Ramos (cell line): ENCODE measurements around the gene FRMD4A.

ENCODE experiments used
- in situ Hi-C: fragments of 300-500 bp; cut with MboI; formaldehyde crosslinking; loops from one replicate; pipeline ENCODE4 v1.14.3; 2022; ENCODE audit warnings: low sequenced_read_pairs; ENCODE audit not compliant: unreplicated experiment

Gene FRMD4A

DNA sequence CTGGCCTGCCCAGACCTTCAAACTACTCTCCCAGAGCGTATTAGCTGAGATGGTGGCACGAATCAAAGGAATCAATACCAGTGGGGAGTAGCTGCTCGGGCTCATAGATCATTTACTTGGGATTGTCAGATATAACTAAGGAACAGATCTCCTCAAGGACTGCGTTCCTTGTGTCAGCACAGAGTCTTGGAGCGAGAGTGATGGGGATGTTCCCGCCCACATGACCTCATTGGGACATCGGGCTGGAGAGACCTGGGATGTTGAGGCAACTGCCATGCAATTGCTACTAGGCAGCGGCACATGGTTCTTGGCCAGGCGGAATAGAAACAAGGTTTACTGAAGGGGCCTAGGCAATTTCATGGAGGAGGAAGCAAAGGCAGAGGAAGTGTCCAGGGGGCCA lies 132.6 kb downstream of the FRMD4A start:
- in situ Hi-C loops: loop anchor here (25.0 kb wide), 1 partner anchor 639 kb away; the partner anchor contains the start of genes CDNF, HSPA14 and MSANTD7

DNA sequence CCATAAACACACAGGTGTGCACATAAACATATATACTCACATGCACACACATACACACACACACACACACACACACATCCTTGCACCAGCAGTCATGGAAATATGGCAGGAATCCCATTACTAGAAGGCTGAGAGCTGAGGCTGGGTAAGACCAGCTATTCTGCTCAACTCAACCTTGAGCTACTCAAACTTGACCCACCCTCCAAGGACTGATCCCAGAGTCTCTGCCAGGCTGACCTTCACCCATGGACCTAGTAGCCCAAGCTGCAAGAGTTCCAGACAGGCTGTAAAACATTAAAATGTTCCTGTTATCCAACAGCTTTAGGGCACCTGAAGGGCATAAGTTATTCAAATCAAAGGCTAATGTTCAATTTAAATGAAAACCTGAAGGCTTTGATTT lies 134.6 kb downstream of the FRMD4A start:
- in situ Hi-C loops: loop anchor here (25.0 kb wide), 1 partner anchor 641 kb away; the partner anchor contains the start of genes CDNF, HSPA14 and MSANTD7

DNA sequence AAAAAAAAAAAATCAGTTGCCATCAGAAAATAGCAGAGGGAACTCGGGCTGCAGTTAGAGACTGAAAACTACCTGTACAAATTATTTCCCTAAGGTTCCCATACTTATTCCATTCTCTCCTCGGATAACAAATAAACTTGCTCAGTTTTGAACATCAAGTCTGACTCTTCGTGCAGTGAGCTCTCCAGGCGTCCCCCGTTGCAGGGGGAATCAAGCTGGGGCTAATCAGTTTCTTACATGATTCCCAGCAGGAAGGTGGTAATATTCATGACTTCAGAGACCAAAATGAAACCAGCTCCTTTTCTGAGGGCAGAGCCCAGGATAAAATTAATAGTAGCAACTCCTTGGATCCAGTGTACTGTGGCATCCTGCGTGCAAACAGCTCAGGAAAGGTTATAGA lies 135.3 kb downstream of the FRMD4A start:
- in situ Hi-C loops: loop anchor here (25.0 kb wide), 1 partner anchor 642 kb away; the partner anchor contains the start of genes CDNF, HSPA14 and MSANTD7

DNA sequence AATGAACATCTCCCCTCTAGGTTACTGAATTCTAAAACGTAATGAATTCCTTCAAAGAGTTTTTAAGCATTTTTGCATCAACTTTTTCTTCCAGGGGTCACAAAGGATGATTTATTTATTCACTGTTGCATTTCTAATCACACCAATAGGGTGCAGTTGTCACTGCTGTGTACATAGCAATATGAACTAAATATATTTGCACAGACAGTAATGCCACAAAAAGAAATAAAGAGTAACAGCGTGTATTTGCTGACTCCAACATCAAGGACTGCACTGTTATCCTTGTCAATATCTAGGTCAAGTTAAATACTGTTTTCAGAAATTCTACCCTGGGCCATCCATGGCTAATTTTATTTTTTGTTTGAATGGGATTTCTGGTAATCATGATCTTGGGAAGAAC lies 138.0 kb downstream of the FRMD4A start:
- in situ Hi-C loops: loop anchor here (25.0 kb wide), 1 partner anchor 645 kb away; the partner anchor contains the start of genes CDNF, HSPA14 and MSANTD7

DNA sequence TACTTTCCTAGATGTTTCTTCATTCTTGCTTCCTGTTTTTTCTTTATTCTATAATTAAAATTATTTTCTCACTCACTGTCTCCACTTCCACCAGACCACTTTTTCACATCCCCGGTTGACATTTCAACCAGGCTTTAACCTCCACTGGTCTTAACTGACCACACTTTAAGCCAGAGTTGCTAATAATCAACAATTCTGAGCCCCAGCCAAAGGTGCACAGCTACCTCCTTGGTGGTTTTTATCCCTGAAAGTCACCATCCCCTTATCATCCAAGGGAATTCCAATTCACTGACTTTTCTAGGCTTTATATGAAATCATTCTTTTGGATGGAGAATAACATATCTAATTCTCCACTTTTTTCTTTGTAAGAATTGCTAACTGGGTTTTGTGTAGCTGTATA lies 138.9 kb downstream of the FRMD4A start:
- in situ Hi-C loops: loop anchor here (25.0 kb wide), 1 partner anchor 645 kb away; the partner anchor contains the start of genes CDNF, HSPA14 and MSANTD7

DNA sequence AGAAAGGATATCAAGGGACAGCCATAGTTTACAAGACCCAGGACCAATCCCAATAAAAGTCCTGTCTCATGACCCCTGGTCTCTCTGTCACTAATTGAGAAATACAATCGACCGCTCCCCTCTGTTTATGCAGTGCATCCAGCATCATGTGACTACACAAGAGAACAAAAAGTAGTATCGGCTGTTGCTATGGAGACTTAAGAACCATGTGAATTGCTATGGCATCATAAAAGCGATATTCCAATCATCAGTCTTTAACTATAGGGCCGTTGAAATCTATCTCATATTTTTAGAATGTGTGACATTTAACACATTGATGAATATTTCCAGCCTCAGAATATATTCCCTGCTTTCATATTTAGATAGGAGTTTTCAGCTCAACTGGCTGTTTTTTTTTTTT lies 139.3 kb downstream of the FRMD4A start:
- in situ Hi-C loops: loop anchor here (25.0 kb wide), 1 partner anchor 646 kb away; the partner anchor contains the start of genes CDNF, HSPA14 and MSANTD7

DNA sequence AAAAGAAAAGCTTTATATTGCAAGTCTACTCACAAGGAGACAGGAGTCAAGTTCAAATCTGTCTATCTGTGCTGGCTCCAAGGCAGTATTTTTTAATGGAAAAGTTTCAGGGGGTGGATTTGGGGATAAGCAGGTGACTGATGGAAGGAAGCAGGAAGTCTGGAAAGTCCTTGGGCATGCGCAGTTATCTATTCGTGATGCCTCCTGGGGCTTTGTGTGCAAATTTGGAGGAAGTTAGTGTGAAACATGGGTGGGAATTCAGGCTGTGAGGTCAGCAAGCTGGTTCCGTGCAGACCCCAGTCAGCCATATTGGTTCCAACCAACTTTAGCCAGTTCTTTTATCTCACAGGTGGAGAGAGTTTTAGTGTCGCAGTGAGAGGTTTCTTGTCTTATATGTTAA lies 140.0 kb downstream of the FRMD4A start:
- in situ Hi-C loops: loop anchor here (25.0 kb wide), 1 partner anchor 647 kb away; the partner anchor contains the start of genes CDNF, HSPA14 and MSANTD7

DNA sequence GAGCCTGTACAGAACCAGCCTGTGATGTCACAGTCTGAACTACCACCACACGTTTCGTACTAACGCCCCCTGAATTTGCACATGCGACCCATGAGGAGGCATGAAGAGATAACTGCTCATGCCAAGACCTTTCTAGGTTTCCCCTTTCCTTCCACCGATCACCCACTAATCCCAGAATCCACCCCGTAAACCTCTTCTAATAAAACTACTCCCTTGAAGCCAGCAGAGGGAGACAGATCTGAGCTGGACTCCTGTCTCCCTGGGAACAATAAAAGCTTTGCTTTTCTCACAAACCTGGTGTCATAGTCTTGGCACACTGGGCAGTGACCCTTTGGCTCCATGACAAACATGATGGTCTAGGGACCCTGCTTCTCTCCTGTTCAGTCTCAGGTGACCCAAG lies 144.5 kb downstream of the FRMD4A start:
- in situ Hi-C loops: loop anchor here (25.0 kb wide), 1 partner anchor 651 kb away; the partner anchor contains the start of genes CDNF, HSPA14 and MSANTD7

DNA sequence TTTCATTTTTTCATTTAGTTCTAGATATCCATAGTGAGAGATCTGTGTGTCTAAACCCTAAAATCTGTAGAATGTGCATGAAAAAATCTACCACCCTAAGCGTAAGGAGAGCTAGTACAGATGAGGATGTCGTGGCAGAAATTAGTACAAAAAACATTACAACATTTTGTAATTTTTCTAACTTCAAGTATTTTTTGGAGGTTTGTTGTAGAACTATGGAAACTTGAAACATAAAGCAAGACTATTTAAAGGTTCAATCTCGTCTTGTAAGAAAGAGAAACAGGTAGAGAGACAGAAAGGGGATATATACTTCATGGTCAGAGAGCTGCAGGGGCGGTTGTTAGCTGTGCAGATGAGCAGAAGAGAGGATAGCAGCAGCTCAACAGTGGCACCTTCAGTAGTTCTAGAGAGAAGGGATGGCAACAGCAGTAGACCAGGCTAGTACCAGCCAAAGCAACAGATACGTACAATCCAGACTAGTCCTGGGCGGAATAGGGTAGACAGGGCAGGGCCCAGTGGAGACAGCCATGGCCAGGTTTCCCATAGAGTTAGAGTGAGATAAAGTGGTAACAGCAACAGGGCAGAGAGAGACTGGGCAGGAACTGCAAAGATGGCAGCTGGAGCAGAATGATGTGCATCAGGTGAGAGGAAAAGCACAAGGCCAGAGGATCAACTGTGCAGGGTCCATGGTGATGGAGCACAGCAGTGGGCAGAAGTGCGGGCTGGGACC lies 145.2 kb downstream of the FRMD4A start:
- in situ Hi-C loops: loop anchor here (25.0 kb wide), 1 partner anchor 652 kb away; the partner anchor contains the start of genes CDNF, HSPA14 and MSANTD7

DNA sequence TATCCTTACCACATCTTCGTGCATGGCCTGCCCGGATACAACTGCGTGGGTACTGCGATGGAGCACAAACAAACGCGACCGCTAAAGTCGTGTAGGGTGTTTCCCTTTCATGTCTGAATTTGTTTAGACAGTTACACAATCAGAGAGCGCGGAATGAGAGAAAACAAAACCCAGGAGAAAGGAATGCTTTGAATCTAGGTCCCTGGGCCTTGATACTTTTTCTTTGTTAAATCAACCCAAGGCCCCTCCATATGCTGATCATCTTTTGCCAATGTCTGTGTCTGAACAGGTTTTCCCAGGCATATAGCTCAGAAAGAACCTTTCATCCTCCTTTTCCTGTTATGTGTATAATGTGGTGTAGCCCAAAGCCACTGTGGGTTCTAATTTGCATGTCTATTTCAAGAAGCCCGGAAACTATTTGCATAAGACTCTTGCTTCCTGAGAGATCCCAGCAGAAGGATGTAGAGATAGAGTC lies 145.8 kb downstream of the FRMD4A start:
- in situ Hi-C loops: loop anchor here (25.0 kb wide), 1 partner anchor 652 kb away; the partner anchor contains the start of genes CDNF, HSPA14 and MSANTD7

DNA sequence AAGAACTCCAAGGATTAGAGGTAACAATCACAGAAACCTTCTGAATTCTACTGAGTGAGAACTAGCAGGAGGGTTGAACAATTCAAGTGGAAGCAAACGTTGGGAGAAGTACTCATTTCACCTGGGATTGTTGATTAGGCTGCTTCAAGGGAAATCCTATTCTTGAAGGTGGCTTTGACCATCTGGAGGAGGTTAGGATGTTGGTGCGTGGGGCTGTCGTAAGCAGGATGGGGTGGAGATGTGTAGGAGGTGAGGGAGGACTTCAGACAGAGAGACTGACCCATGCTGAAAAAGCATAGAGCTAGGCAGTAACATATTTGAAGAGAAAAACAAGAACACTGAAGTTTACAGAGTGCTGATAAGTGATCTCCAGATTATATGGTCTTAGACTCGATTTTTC lies 147.9 kb downstream of the FRMD4A start:
- in situ Hi-C loops: loop anchor here (25.0 kb wide), 1 partner anchor 655 kb away; the partner anchor contains the start of genes CDNF, HSPA14 and MSANTD7

DNA sequence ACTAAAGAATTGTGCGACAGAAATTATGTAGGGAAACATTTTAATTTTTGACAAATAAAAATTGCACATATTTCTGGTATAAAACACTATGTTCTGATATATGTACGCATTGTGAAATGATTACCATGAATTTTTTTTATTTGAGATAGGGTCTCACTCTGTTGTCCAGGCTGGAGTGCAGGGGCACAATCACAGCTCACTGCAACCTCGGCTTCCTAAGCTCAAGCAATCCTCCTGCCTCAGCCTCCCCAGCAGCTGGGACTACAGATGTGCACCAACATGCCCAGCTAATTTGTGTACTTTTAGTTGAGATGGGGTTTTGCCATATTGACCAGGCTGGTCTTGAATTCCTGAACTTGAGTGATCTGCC lies 149.2 kb downstream of the FRMD4A start:
- in situ Hi-C loops: loop anchor here (25.0 kb wide), 1 partner anchor 656 kb away; the partner anchor contains the start of genes CDNF, HSPA14 and MSANTD7

DNA sequence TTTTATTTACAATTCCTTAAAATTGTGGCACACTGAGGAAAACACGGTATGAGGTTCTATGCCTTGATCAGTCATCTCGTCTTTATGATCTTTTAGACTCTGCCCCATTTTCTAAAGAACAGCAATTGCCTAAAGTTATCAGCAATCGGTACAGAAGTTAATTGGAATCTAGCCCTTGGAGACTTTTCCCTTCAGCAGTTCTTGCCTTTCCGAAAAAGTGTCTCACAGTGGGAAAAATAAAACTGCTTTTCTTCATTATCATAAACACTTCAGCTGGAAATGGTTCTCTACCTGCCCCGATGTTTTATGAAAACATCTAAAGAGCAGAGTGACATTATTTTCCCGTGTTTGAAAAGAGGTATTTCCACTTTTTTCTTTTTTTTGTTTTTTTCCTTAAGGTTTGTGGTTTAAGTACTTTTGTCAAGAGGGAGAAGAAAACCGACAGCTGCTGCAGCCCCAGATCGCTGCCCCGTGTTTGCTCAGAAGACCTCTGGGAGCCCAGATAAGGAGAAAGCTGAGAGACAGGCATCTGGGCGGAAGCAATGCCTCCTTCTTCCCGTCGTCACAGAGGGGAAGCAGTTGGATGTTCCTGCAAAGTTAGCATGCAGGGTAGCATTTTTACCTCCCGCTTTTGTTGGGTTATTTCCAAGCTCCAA lies 149.7 kb downstream of the FRMD4A start:
- in situ Hi-C loops: loop anchor here (25.0 kb wide), 1 partner anchor 656 kb away; the partner anchor contains the start of genes CDNF, HSPA14 and MSANTD7

DNA sequence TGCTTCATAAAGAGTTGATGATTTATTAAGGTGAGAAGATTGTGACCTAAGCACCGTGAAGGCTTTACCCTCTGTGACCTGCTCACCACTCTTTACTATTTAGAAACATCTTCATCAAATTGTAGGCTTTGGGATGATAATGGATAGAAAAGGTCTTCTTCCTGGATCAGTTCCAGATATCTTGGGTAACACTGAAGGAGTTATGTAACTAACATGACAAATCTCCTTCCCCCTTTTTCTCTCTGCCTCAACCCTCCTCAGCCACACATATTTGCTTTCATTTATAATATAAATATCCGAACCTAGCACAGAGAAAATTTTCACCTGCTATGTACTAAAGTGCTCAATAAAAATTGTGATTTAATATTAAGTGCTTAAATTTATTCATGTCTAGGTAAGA lies 151.5 kb downstream of the FRMD4A start:
- in situ Hi-C loops: loop anchor here (25.0 kb wide), 1 partner anchor 658 kb away; the partner anchor contains the start of genes CDNF, HSPA14 and MSANTD7

DNA sequence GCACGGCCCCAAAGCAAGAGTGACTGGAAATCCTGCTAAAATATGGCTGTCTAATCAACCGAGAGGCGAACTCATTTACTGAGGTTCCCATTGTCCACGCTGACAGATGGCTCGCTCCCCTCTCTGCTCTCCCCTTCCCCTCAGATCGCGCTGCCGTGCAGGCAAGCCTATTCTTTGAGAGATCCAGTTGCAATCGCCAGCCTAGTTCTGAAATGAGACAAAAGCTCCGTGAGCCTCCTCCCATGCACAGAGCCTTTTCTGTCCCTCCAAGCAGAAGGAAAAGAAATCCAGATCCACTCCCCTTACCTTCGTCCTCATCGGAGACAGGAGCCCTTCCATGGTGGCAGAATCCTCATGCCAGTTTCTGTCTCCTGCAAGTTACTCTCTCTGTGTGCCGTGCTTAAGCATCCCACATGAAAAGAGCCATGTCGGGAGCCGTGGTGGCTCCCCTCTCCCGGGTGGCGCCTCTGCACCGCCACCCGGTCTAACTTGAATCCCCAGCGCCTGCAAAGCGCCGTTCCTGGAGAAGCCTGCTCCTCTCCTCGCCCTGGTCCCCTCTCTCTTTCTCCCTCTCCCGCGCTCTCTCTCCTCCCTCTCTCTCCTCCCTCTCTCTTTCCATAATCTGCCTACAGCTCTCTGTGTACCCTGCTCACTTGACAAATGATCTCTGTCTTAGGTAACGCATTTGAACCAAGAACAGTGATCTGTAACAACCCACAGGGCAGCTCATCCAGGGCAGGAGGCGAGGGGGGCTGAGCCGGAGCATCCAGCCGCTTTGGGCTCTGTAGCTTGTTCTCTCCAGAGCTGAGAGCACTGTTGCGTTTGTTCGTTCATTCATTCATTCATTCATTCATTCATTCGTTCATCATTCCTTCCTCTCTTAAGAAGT lies 156.8 kb downstream of the FRMD4A start:
- in situ Hi-C loops: no loop called here

DNA sequence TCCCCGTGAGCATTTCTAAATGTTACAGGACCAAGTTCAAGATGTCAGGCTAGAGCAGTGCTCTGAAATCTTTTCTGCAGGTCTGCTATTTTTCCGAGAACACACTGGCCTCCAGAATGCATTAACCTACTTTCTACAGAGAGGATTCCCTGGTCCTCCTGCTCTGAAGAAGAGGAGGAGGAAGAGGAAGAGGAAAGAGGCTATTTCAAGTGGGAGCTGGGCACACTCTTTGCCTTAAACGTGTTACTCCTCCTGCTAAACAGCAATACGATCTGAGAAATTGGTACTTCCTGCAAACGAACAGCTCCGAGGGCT lies 157.4 kb downstream of the FRMD4A start:
- in situ Hi-C loops: no loop called here

DNA sequence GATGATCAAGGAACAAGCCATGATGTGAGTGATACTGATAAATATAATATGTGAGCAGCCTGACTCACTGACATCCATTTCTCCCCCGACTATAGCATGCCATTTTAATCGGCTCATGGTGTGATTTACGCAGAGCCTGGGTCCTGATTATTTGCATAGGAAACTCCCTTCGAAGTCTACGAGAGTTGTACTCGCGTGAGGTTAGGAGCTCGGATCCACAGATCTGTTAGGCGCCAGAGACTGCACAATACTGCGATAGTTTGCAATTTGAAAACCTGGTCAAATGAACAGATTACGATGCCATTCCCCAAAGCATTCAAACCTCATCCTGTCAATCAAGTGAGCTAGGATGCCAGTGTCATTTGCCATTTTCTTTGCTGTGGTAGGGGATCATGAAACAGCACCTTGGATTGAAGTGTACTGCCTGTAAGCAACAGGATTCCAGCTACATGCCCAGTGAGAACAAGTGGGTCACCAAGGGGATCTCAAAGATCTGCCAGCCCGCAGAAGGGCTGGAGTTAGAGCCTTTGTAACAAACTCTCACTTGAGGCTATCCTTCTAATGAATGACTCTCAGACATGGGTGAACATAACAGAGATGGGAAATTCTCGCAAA lies 158.3 kb downstream of the FRMD4A start:
- in situ Hi-C loops: no loop called here

DNA sequence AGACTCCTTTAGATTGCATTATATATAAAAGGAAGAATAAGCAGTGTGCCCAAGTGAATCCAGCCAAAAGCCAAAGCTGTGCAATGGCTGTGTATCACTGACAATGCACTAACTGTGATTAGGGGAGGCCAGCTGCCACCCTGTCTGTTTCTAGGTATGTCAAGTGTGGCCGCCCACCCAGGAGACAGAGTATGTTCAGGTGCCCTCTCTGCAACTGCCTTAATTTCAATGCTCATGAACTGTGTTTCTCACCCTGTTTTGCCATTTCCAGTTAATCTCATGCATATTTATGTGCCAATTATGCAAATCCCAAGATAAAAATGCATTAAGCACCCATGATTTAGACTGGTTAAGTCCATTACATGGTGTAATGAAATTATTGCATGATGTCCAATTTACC lies 159.4 kb downstream of the FRMD4A start:
- in situ Hi-C loops: no loop called here

DNA sequence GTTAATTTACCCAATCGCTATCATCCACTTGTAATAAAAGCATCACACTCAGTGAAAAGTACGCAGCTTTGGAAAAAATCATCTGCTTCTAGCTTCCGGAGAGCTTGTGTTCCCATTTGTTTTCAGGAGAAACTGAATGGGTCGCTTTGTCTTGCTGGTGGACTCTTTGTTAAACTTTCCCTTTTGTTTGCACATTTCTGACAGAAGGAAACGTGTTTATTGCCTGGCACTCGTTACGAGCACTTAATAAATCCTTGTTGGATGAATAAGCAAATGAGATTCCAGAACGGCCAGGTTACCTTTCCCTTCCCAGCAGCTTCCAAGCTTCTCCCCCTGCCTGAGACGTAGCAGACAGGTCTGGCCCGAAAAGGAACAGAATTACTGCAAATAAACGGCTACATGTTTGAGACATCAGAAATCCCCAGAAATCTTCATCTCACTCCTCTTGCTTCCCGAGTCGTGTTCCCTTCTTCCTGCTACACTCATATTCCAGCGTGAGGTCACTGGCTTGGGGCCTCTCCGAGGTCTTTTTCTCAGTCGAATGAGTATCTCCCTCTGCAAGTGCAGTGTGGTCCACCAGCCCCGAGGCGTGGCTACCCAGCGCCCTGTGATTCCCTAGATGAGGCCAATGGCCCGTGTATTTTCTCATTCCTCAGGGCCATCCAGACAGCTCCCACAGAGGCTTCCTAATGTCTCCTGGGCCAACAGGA lies 167.2 kb downstream of the FRMD4A start:
- in situ Hi-C loops: no loop called here
